ENCODE data around the gene PCNX2.
A peak's percentile ranks its signal among the peaks of the same experiment; 100 is the strongest.

The PCNX2 gene

DNA sequence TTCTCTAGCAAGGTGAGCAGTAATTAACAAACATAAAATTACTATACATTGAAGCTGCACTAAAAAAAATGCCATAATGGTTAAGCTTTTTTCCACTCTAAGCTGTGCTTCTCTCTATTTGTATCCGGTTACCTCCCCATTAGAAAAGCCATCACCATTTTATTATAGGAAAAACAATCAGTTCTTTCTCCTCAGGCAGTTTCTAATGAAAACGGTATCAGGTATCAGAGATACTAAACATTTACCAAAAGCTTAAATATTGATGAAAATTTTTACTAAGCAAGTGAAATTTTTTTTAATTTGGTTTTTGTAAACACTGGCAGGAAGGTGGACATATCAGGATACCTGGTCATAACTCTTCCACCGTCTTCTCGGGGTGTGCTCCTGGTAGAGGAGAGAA is 330.9 kb downstream of the PCNX2 start:
- H3F3A ChIP-seq (ENCODE audit: low read depth), result no peaks in the 10 kb centered on the region
- H3K36me3 ChIP-seq (ENCODE audit: insufficient read depth, low read length), result peaks cover 16% of the 10 kb centered on the region; the same call in 1 of the 2 replicates
- no peaks in the 10 kb centered on the region for H3K9me2 ChIP-seq (replicated peaks; ENCODE audit: low read depth, low read length)
- H3K4me1 ChIP-seq (ENCODE audit: insufficient read depth, low read length, poor library complexity, severe bottlenecking), result peaks cover 76% of the 10 kb centered on the region
- no peak overlapping the region for H3K9ac ChIP-seq (ENCODE audit: low read depth, low read length, poor library complexity, severe bottlenecking)
- H3K4me2 ChIP-seq (ENCODE audit: low read depth, low read length, poor library complexity, severe bottlenecking), result peak overlapping the region; percentile 54
- TF ChIP-seq EZH2phosphoT487 (IDR thresholded peaks at IDR 0.05; ENCODE audit: borderline replicate concordance), result no peak
- TF ChIP-seq, protein P1, sequence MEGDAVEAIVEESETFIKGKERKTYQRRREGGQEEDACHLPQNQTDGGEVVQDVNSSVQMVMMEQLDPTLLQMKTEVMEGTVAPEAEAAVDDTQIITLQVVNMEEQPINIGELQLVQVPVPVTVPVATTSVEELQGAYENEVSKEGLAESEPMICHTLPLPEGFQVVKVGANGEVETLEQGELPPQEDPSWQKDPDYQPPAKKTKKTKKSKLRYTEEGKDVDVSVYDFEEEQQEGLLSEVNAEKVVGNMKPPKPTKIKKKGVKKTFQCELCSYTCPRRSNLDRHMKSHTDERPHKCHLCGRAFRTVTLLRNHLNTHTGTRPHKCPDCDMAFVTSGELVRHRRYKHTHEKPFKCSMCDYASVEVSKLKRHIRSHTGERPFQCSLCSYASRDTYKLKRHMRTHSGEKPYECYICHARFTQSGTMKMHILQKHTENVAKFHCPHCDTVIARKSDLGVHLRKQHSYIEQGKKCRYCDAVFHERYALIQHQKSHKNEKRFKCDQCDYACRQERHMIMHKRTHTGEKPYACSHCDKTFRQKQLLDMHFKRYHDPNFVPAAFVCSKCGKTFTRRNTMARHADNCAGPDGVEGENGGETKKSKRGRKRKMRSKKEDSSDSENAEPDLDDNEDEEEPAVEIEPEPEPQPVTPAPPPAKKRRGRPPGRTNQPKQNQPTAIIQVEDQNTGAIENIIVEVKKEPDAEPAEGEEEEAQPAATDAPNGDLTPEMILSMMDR (conservative IDR thresholded peaks at IDR 0.05; ENCODE audit: low read length), result no peak
- no peaks in the 10 kb centered on the region for H3K9me3 ChIP-seq (ENCODE audit: insufficient read depth, low read depth, low read length)
- H4K20me1 ChIP-seq (ENCODE audit: insufficient read depth, low read length, poor library complexity, severe bottlenecking), result no peaks in the 10 kb centered on the region
- H3K27me3 ChIP-seq (ENCODE audit: insufficient read depth, low read length, poor library complexity, severe bottlenecking), result no peaks in the 10 kb centered on the region
- H3K4me3 ChIP-seq (ENCODE audit: low read length, poor library complexity, severe bottlenecking), result peak overlapping the region; percentile 15
- no peak overlapping the region for H2AFZ ChIP-seq (ENCODE audit: low read length)
- H3K79me2 ChIP-seq (ENCODE audit: insufficient read depth, low read length), result peaks cover 33% of the 10 kb centered on the region

DNA sequence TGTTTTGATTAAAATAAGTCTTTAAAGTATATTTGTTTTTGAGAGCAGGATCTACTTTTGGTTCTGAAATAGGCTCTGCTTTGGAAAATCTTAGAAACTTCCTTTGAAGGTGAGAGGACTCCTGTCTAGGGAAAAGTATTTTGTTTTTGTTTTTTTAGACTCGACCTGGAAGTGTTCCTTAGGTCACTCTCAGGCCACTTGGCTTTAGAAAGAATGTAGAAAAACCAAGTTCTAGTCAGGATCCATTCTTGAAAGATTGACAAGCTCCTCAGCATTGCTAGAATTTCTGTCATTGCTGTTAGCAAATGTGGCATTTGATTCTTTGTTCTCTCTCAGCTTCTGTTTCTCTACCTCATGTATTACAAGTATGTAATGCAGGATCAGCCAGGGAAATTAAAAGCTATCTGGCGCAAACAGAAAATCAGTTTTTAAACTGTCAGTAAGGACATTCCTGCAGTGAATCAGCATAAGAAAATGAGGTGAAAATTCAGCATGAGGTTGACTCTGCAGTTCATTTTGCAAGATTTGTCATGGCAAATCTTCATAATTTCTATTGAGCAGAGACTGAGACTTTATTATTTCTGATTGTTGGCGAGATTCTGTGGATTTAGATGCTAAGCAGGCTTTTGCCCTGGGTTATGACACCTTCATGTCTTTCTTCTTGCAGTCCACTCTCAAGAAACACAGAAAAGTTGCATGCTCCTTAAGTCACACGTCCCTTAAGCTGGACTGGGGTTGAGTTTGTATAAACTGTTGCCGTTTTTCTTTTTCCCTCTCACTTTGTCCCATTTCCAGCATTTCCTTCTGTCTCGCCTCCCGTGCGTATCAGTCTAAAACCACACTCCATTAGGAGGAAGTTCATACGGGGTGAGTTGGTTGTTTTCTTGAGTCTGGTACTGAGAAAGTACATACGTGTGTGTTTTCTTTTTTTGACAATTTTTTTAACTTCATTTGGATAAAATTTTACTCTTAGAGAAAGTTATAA is 332.5 kb downstream of the PCNX2 start:
- TF ChIP-seq, protein P1 (conservative IDR thresholded peaks at IDR 0.05; ENCODE audit: low read length), result no peak
- no peak for TF ChIP-seq EZH2phosphoT487 (IDR thresholded peaks at IDR 0.05; ENCODE audit: borderline replicate concordance)
- Histone ChIP-seq H3K36me3 (ENCODE audit: insufficient read depth, low read length) (peaks cover 26% of the 10 kb centered on the region), H3K9me2 (replicated peaks; ENCODE audit: low read depth, low read length) (no peaks in the 10 kb centered on the region), H3K27me3 (ENCODE audit: insufficient read depth, low read length, poor library complexity, severe bottlenecking) (no peaks in the 10 kb centered on the region), H4K20me1 (ENCODE audit: insufficient read depth, low read length, poor library complexity, severe bottlenecking) (no peaks in the 10 kb centered on the region), H3F3A (ENCODE audit: low read depth) (no peaks in the 10 kb centered on the region), H3K9me3 (ENCODE audit: insufficient read depth, low read depth, low read length) (peaks cover 7% of the 10 kb centered on the region), H3K9ac (ENCODE audit: low read depth, low read length, poor library complexity, severe bottlenecking) (peak overlapping the region; percentile 27), H3K4me2 (ENCODE audit: low read depth, low read length, poor library complexity, severe bottlenecking) (peak overlapping the region; percentile 37), H3K79me2 (ENCODE audit: insufficient read depth, low read length) (peaks cover 28% of the 10 kb centered on the region), H2AFZ (ENCODE audit: low read length) (no peak overlapping the region), H3K4me1 (ENCODE audit: insufficient read depth, low read length, poor library complexity, severe bottlenecking) (peaks cover 60% of the 10 kb centered on the region), H3K4me3 (ENCODE audit: low read length, poor library complexity, severe bottlenecking) (no peak overlapping the region)

GRCh38 chr1:232958067-232958466 is 337.5 kb downstream of the PCNX2 start:
- Histone ChIP-seq H3K9me2 (replicated peaks; ENCODE audit: low read depth, low read length) (no peaks in the 10 kb centered on the region), H3K4me1 (ENCODE audit: insufficient read depth, low read length, poor library complexity, severe bottlenecking) (peaks cover 30% of the 10 kb centered on the region), H3K9ac (ENCODE audit: low read depth, low read length, poor library complexity, severe bottlenecking) (no peak overlapping the region), H4K20me1 (ENCODE audit: insufficient read depth, low read length, poor library complexity, severe bottlenecking) (no peaks in the 10 kb centered on the region), H3K27me3 (ENCODE audit: insufficient read depth, low read length, poor library complexity, severe bottlenecking) (no peaks in the 10 kb centered on the region), H3K79me2 (ENCODE audit: insufficient read depth, low read length) (peaks cover 23% of the 10 kb centered on the region), H3K36me3 (ENCODE audit: insufficient read depth, low read length) (peaks cover 22% of the 10 kb centered on the region), H3F3A (ENCODE audit: low read depth) (no peaks in the 10 kb centered on the region), H3K4me3 (ENCODE audit: low read length, poor library complexity, severe bottlenecking) (no peak overlapping the region), H3K4me2 (ENCODE audit: low read depth, low read length, poor library complexity, severe bottlenecking) (no peak overlapping the region), H2AFZ (ENCODE audit: low read length) (no peak overlapping the region), H3K9me3 (ENCODE audit: insufficient read depth, low read depth, low read length) (peaks cover 10% of the 10 kb centered on the region)
- TF ChIP-seq, protein P1 (conservative IDR thresholded peaks at IDR 0.05; ENCODE audit: low read length), result no peak
- TF ChIP-seq EZH2phosphoT487 (IDR thresholded peaks at IDR 0.05; ENCODE audit: borderline replicate concordance), result no peak

Data from Loucy (cell line).